ENCODE measurements around the gene PVALEF. TPM values are rescaled to one million over a fixed set of nuclear protein-coding genes. Genes with fewer than 3 reads are reported as not detected.

Gene PVALEF
- total RNA-seq, 3 donors from 2014 or later: not detected

DNA sequence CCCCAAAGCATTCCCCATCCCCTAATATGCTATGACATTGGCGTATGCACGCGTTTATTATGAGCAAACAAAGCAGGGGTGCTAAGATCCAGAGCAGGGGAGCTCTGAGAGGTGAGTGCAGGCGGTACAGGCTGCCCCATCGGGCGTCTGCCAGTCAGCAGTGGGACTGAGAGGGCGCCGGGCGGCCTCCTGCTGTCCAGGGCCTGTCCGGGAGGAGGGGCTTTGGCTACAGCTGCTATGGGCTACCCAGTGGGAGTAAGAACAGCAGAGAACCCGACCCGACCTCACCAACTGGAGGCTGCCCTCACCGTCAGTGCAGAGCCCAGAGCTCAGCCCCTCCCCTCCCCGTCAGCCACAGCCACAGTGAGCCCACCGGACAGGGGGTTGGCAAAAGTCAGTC, 19.2 kb downstream of the PVALEF start:
- DNase-seq: no peak
- Histone ChIP-seq H3K4me1 (ENCODE audit: low read depth) (no peaks in the 10 kb centered on the region), H3K9me3 (no peaks in the 10 kb centered on the region), H3K36me3 (ENCODE audit: low read depth) (no peaks in the 10 kb centered on the region), H3K4me3 (no peak overlapping the region)
- ATAC-seq: no peak
- intact Hi-C loops (cut with DNase I, micrococcal nuclease): no loop called here
- TF ChIP-seq, protein P1, sequence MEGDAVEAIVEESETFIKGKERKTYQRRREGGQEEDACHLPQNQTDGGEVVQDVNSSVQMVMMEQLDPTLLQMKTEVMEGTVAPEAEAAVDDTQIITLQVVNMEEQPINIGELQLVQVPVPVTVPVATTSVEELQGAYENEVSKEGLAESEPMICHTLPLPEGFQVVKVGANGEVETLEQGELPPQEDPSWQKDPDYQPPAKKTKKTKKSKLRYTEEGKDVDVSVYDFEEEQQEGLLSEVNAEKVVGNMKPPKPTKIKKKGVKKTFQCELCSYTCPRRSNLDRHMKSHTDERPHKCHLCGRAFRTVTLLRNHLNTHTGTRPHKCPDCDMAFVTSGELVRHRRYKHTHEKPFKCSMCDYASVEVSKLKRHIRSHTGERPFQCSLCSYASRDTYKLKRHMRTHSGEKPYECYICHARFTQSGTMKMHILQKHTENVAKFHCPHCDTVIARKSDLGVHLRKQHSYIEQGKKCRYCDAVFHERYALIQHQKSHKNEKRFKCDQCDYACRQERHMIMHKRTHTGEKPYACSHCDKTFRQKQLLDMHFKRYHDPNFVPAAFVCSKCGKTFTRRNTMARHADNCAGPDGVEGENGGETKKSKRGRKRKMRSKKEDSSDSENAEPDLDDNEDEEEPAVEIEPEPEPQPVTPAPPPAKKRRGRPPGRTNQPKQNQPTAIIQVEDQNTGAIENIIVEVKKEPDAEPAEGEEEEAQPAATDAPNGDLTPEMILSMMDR (IDR thresholded peaks at IDR 0.05): no peak

DNA sequence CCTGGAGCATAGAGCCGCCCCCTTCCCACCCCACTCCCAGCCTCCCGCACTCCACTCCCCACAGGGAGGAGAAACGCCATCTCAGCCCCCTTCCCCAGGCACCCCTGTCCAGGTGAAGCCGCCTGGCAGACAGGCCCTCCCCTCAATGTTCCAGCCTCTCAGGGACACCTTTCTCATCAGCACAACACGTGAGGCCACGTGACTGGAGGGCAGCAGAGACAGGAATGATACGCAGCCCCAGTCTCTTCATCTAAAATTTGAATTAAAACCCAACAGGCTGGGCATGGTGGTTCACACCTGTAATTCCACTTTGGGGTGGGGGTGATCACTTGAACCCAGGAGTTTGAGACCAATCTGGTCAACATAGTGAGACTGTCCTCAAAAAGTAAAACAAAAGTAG, 20.9 kb downstream of the PVALEF start:
- TF ChIP-seq, protein P1 (IDR thresholded peaks at IDR 0.05): no peak
- ATAC-seq (no peak), DNase-seq (no peak)
- Histone ChIP-seq H3K4me1 (ENCODE audit: low read depth) (no peaks in the 10 kb centered on the region), H3K4me3 (no peak overlapping the region), H3K36me3 (ENCODE audit: low read depth) (no peaks in the 10 kb centered on the region), H3K9me3 (no peaks in the 10 kb centered on the region)
- intact Hi-C loops (cut with DNase I, micrococcal nuclease): no loop called here

DNA sequence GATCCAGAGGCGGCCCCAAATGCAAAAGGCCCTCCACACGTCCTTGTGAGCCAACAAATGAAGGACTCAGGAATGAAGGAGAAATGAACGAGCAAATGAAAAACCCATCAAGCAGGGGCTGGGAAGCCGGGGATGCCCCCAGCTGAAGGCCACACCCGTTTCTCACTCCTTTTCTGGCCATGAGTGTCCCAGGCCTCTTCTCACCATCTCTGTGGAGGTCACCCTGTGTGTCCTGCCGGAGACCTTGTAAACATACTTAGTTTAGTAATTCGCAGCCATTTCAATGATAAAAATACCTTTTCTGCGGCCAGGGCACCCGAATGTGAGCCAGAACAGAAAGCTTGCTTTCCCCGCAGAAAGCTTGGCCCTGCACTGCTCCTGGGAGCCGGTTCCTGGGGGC, 21.8 kb downstream of the PVALEF start:
- H3K36me3 ChIP-seq (ENCODE audit: low read depth): no peaks in the 10 kb centered on the region
- no peaks in the 10 kb centered on the region for H3K9me3 ChIP-seq
- intact Hi-C loops (cut with DNase I, micrococcal nuclease): no loop called here
- H3K4me1 ChIP-seq (ENCODE audit: low read depth): no peaks in the 10 kb centered on the region
- DNase-seq (no peak), ATAC-seq (no peak)
- TF ChIP-seq, protein P1 (IDR thresholded peaks at IDR 0.05): no peak
- H3K4me3 ChIP-seq: no peak overlapping the region

DNA sequence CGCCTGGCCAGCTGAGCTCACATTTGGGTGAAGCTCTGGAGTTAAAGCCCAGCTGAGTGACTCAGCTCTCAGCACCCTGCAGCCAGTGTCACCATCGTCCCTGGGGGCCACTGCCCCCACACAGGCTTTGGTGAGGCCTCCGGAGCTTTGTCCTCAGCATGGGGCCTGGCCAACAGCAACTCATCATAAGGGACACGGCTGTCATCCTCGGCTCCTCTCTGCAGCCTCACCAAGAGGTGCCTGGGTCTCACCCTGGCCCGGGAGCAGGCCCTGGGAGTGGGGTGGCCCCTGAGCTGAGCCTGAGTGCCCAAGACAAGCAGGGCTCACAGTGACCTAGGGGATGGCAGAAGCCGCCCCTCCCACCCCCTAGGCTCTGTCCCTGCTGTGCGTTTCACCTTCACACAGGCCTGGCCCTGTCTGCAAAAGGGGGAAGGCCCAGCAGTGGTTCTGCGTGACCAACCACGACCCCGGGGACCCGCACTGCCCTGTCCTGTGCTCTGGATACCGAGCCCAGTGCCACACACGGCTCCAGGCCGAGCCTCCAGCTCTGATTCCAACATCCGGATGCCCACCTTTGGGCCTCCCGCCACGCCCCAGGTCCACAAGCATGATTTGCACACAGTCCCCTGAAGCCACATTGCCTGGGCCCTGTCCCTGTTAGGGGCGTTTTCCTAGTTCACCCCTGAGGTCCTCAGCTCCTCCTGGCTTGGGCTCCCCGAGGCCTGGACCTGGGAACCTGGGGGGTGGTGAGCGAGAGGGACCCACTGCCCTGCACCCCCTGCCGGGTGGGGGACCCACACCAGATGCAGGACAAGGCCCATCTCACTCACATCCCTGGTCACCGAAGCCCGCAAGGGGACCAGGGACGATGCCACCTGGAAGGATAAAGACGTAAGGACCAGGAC, 22.5 kb downstream of the PVALEF start:
- Histone ChIP-seq H3K4me3 (no peak overlapping the region), H3K4me1 (ENCODE audit: low read depth) (no peaks in the 10 kb centered on the region), H3K9me3 (no peaks in the 10 kb centered on the region), H3K36me3 (ENCODE audit: low read depth) (no peaks in the 10 kb centered on the region)
- TF ChIP-seq, protein P1 (IDR thresholded peaks at IDR 0.05): no peak
- DNase-seq: no peak
- no peak for ATAC-seq
- intact Hi-C loops (cut with DNase I, micrococcal nuclease): no loop called here

DNA sequence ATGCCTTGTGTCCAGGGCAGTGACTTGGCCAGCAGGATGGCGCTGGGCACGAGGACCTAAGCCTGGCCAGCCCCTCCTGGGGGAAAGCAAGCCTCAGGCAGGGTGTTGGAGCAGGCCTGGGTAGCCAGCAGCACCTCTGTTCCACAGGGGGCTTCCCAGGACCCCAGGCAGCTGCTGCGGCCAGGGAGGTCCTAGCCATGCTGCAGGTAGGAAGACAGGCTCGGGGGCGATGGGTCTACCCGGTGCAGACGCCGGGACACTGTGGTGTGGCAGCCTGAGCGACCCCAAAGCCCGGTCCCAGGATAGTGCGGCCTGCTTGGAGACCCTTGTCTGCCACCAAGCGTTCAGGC, 23.2 kb downstream of the PVALEF start:
- DNase-seq (no peak), ATAC-seq (no peak)
- Histone ChIP-seq H3K9me3 (no peaks in the 10 kb centered on the region), H3K36me3 (ENCODE audit: low read depth) (no peaks in the 10 kb centered on the region), H3K4me3 (no peak overlapping the region), H3K4me1 (ENCODE audit: low read depth) (no peaks in the 10 kb centered on the region)
- intact Hi-C loops (cut with DNase I, micrococcal nuclease): no loop called here
- TF ChIP-seq, protein P1 (IDR thresholded peaks at IDR 0.05): no peak
